Measurements from ENCODE around the gene TM2D3.

DNA sequence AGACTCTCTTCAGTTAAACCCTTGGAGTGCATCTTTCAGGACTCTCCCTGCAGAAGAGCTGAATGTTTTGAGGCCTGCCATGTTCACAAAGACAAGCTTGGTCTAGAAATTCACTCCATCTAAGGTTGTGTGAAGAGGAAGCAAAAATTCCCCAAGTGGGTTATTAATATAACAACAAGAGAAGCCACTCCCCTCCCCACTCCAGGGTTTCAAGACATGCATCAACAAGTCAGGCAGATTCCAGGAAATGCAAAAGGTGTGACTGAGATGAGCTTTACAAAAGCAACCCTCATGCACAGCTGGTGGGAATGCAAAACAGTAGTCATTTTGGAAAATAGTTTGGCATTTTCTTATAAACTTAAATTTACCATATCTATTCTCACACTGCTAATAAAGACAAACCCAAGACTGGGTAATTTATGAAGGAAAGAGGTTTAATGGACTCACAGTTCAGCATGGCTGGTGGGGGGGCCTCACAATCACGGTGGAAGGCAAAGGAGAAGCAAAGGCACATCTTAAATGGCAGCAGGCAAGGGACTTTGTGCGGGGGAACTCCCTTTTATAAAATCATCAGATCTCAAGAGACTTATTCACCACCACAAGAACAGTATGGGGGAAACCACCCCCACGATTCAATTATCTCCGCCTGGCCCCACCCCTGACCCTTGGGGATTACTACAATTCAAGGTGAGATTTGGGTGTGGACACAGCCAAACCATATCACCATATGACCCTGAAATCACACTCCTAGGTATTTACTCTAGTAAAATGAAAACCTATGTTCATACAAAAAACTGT lies 40.8 kb upstream of the TM2D3 start:
- TF ChIP-seq, protein P1, sequence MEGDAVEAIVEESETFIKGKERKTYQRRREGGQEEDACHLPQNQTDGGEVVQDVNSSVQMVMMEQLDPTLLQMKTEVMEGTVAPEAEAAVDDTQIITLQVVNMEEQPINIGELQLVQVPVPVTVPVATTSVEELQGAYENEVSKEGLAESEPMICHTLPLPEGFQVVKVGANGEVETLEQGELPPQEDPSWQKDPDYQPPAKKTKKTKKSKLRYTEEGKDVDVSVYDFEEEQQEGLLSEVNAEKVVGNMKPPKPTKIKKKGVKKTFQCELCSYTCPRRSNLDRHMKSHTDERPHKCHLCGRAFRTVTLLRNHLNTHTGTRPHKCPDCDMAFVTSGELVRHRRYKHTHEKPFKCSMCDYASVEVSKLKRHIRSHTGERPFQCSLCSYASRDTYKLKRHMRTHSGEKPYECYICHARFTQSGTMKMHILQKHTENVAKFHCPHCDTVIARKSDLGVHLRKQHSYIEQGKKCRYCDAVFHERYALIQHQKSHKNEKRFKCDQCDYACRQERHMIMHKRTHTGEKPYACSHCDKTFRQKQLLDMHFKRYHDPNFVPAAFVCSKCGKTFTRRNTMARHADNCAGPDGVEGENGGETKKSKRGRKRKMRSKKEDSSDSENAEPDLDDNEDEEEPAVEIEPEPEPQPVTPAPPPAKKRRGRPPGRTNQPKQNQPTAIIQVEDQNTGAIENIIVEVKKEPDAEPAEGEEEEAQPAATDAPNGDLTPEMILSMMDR (IDR thresholded peaks at IDR 0.05; ENCODE audit: borderline replicate concordance, extremely low read depth, low read length, poor library complexity, severe bottlenecking) = no peak
- no peak for TF ChIP-seq EZH2 (IDR thresholded peaks at IDR 0.05; ENCODE audit: borderline replicate concordance, low read depth, low read length, severe bottlenecking)

All from DND-41 (cell line).